Small intestine (tissue), 7 donors: ENCODE results near the gene ARPC1A. TPM values are rescaled to one million over a fixed set of nuclear protein-coding genes. Genes with fewer than 3 reads are reported as not detected.
"Not testable (repeated sequence)": the region's sequence is repeated elsewhere in the genome, so short reads cannot be mapped to it uniquely, and the experiment has no call there.

Experiments
- DNase-seq, 2 donors: peaks; one replicate each; pipeline versions ENCODE4 v3.0.0 to v3.0.0-alpha.2; 2013
- FAIRE-seq: peaks from 2 replicates; lab custom pipeline; 2012; peaks lifted over from hg19 to GRCh38; lab: Jason Lieb, UNC
- H3K27ac ChIP-seq, 3 donors: one replicate each; pipeline ENCODE4 v1.5.1; 2013; ENCODE audit warnings: low read length in 2 of 3, mild to moderate bottlenecking in 2 of 3, control low read depth in 1 of 3, inconsistent platforms in 1 of 3, low read depth in 1 of 3, moderate library complexity in 1 of 3
- H3K27me3 ChIP-seq, 3 donors: one replicate each; pipeline ENCODE4 v1.6.1; 2013; ENCODE audit warnings: low read length in 3 of 3, inconsistent platforms in 1 of 3; ENCODE audit not compliant: control insufficient read depth in 3 of 3, insufficient read depth in 3 of 3
- H3K36me3 ChIP-seq, 3 donors: one replicate each; pipeline ENCODE4 v1.6.1; 2013; ENCODE audit warnings: low read length in 3 of 3, inconsistent platforms in 1 of 3, low read depth in 1 of 3, mild to moderate bottlenecking in 1 of 3, moderate library complexity in 1 of 3; ENCODE audit not compliant: control insufficient read depth in 3 of 3, insufficient read depth in 2 of 3
- H3K4me1 ChIP-seq, 3 donors: one replicate each; pipeline ENCODE4 v1.6.1; 2013; ENCODE audit warnings: low read length in 2 of 3, inconsistent platforms in 1 of 3, low read depth in 1 of 3, mild to moderate bottlenecking in 1 of 3, moderate library complexity in 1 of 3; ENCODE audit not compliant: control insufficient read depth in 3 of 3, insufficient read depth in 2 of 3
- H3K4me3 ChIP-seq, 3 donors: one replicate each; pipeline ENCODE4 v1.5.1; 2013; ENCODE audit warnings: low read length in 3 of 3, control low read depth in 1 of 3, inconsistent platforms in 1 of 3, low read depth in 1 of 3, mild to moderate bottlenecking in 1 of 3, moderate library complexity in 1 of 3
- H3K9me3 ChIP-seq, 2 donors: one replicate each; pipeline ENCODE4 v1.6.1; 2013; ENCODE audit warnings: low read depth in 1 of 2, low read length in 1 of 2; ENCODE audit not compliant: control insufficient read depth in 2 of 2, insufficient read depth in 1 of 2
- WGBS, 3 donors: extraction: QIAGEN DNeasy Blood & Tissue Kit; methylation state at CpG; one replicate each; pipeline ENCODE4 v1.1.7; 2013; 5-methylcytosine and 5-hydroxymethylcytosine counted together
- polyA plus RNA-seq, 4 donors: library from polyadenylated mRNA; stranded (reverse) in 3 of 4; unstranded in 1 of 4; fragments of 200-250 nt in 3 of 4; fragments of 120-200 nt in 1 of 4; gene quantifications; one replicate each; pipeline versions ENCODE4 v1.2.1 to v1.2.3, GENCODE V29; 2013
- donor health status: healthy with polysubstance abuse.
- donor health status: control.
- donor health status: control.
- donor health status: Bipolar disorder and iron deficiency.
- donor health status: healthy.

The ARPC1A gene
- polyA plus RNA-seq, 4 donors, result 194 to 407 (median 263) TPM

DNA sequence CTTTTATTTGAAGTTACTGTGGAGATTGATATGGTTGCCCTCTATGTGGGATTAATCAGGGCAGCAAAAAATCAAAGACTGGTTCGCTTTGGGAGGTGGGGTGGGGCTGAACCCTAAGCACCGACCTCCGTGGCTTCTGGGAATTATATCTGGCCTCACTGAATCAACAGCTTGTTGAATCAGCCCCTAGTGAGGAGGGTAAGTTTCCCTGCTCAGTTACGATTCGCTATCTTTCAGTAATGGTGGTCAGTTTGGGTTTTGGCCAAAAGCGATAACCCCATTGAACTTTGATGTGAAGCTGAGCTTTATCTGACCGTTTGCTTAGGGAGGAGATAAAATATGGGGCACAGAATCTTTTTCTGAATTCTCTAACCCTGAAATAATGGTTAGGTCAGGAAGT, 16.6 kb upstream of the ARPC1A start:
- DNase-seq, result no peak
- WGBS, 3 donors, result 79 to 83% (median 82%) methylated on average over 7 of the region's 7 CpGs
- no peak for FAIRE-seq

DNA sequence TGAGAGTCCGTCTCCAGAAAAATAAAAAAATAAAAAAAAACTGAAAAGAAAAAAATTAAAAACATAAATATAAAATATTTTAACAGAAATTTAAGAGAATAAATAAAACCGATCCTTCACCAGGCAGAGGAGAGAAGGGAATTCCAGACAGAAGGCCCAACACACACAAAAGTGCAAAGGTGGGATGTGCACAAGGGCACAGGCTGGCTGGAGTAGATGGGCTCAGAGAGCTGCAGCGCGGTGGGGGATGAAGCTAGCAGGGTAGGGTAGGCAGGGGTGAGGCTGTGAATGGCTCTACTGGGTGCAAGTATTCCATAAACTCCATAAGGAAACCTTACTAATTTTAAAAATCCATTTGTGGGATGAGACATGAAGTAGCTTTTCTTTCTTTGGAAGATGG, 15.7 kb upstream of the ARPC1A start:
- Histone ChIP-seq H3K4me3 (no peak overlapping the region), H3K27me3 (no peaks in the 10 kb centered on the region), H3K27ac (no peak overlapping the region), H3K4me1 (peaks cover 0 to 4% (median 0%) of the 10 kb centered on the region in 3 donors), H3K9me3 (peaks cover 0 to 14% of the 10 kb centered on the region in 2 donors), H3K36me3 (no peaks in the 10 kb centered on the region)
- FAIRE-seq (no peak), DNase-seq (no peak)
- WGBS, 3 donors, result 97 to 99% (median 97%) methylated on average over 4 of the region's 4 CpGs

More for the DNA sequence above, 16.6 kb upstream of the ARPC1A start:
- no peaks in the 10 kb centered on the region for H3K27me3 ChIP-seq
- H3K9me3 ChIP-seq, result peaks cover 0 to 14% of the 10 kb centered on the region in 2 donors
- no peak overlapping the region for H3K27ac ChIP-seq
- H3K4me3 ChIP-seq, result no peak overlapping the region
- H3K4me1 ChIP-seq, result peaks cover 0 to 4% (median 0%) of the 10 kb centered on the region in 3 donors
- H3K36me3 ChIP-seq, result no peaks in the 10 kb centered on the region

DNA sequence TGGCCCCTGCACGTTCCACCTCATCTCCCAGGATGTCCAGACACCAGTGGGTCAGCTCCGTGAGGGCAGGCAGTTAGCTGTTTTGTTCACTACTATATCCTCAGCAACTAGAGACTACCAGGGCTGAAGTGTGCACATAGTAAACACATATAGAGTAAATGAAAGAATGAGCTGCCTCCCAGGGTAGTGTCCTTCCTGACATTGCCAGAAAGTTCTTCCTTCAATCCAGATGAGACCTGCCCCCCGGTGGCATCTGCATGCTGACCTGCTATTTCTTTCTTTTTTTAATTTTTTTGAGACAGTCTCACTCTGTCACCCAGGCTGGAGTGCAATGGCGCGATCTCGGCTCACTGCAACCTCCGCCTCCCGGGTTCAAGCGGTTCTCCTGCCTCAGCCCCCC, 14.0 kb upstream of the ARPC1A start:
- no peak for DNase-seq

DNA sequence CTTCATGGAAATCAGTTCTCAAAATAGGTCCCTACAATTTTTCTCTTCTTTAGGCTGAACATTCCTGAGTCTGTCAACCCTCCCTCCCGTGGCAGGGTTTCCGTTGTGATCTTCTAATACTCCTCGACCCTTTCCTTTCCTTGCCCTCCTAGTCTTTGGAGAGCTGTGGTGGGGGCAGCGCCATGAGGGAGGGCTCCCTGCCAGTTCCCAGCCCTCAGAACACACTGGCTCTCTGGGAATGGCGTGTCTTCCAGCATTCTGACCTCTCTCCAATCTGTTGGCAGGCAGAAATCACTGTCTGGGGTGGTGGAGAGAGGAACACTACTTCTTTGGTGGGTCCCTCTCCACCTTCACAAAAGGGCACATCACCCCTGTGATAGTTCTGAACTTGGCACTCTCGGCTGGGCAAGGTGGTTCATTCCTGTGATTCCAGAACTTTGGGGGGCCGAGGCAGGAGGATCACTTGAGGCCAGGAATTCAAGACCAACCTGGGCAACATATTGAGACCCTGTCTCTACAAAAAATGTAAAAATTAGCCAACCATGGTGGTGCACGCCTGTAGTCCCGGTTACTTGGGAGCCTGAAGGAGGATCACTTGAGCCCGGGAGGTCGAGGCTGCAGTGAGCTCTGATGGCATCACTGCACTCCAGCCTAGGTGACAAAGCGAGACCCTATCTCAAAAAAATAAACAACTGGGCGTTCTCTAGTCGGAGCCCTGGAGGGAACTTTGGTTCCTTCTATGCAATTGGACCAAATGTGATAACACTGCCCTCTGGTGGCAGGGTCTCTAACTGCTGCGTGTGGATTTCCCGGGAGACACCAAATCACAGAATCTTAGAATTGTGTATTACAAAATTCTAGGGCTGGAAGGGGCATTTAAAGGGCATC, 13.1 kb upstream of the ARPC1A start:
- DNase-seq, result peak; percentile 80
- 34 to 42% (median 39%) methylated on average over 16 of the region's 16 CpGs for WGBS, 3 donors
- Histone ChIP-seq H3K27ac (no peak overlapping the region), H3K27me3 (no peaks in the 10 kb centered on the region), H3K9me3 (peaks cover 0 to 14% of the 10 kb centered on the region in 2 donors), H3K4me3 (no peak overlapping the region), H3K36me3 (no peaks in the 10 kb centered on the region), H3K4me1 (peaks cover 0 to 7% (median 0%) of the 10 kb centered on the region in 3 donors)
- no peak for FAIRE-seq

More for the DNA sequence above, 14.0 kb upstream of the ARPC1A start:
- Histone ChIP-seq H3K4me3 (no peak overlapping the region), H3K9me3 (peaks cover 0 to 14% of the 10 kb centered on the region in 2 donors), H3K36me3 (no peaks in the 10 kb centered on the region), H3K4me1 (peaks cover 0 to 4% (median 0%) of the 10 kb centered on the region in 3 donors), H3K27me3 (no peaks in the 10 kb centered on the region), H3K27ac (no peak overlapping the region)
- WGBS, 3 donors, result 84 to 89% (median 88%) methylated on average over 9 of the region's 9 CpGs
- FAIRE-seq, result no peak

DNA sequence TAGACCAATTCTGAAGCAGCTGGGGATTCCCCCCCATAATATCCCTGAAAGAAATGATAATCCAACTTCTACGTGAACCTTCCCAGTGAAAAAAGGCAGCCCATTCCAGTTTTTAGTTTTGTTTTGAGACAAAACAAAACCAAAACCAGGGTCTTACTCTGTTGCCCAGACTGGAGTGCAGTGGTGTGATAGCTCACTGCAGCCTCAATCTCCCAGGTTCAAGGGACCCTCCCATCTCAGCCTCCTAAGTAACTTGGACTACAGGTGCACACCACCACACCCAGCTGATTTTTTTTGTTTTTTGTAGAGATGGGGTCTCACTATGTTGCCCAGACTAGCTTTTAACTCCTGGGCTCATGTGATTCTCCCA, 12.5 kb upstream of the ARPC1A start:
- no peak overlapping the region for H3K27ac ChIP-seq
- H3K36me3 ChIP-seq, result no peaks in the 10 kb centered on the region
- peaks cover 0 to 8% (median 0%) of the 10 kb centered on the region in 3 donors for H3K4me1 ChIP-seq
- 17 to 38% (median 22%) methylated on average over 1 of the region's 1 CpG for WGBS, 3 donors
- H3K9me3 ChIP-seq, result peaks cover 0 to 14% of the 10 kb centered on the region in 2 donors
- DNase-seq, result no peak
- H3K4me3 ChIP-seq, result no peak overlapping the region
- no peak for FAIRE-seq
- no peaks in the 10 kb centered on the region for H3K27me3 ChIP-seq

DNA sequence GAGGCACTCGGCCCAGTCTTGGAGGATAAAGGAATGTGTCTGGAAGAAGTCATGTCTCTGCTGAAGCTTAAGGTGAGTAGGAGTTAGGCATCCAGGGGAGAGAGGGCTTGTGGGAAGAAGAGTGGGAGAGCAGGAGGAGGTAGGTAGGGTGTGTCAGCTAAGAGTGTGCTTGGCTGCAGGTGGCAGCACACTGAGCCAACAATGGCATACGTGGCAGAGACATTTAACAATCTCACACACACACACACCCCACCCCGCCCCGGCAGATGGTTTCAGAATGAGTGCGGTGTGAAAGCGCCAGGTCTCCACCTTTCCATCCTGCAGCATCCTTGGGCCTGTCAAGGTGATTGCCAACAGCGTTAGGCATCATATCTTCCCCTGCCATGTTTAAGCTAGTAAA, 11.2 kb upstream of the ARPC1A start:
- Histone ChIP-seq H3K4me3 (no peak overlapping the region), H3K27ac (no peak overlapping the region), H3K27me3 (no peaks in the 10 kb centered on the region), H3K4me1 (peaks cover 0 to 8% (median 0%) of the 10 kb centered on the region in 3 donors), H3K9me3 (peaks cover 0 to 11% of the 10 kb centered on the region in 2 donors), H3K36me3 (no peaks in the 10 kb centered on the region)
- DNase-seq (peak; percentile 45 to 71), FAIRE-seq (no peak)
- WGBS, 3 donors, result 13 to 57% (median 19%) methylated on average over 7 of the region's 7 CpGs

DNA sequence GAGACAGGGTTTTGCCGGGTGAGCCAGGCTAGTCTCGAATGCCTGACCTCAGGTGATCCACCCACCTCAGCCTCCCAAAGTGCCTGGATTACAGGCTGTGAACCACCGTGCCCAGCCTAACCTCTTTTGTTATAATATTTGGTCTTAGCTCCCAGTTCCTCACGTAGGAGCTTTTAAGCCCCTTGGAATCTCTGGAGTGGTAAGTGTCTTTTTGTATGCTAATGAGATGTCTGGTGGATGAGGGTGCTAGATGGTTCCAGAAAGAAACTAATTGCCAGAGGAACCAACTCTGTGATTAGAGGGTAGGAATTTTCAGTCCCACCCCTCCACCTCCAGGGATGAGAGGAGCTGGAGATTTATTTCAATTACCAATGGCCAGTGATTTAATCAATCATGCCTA, 5.3 kb upstream of the ARPC1A start:
- peaks cover 0 to 20% (median 0%) of the 10 kb centered on the region in 3 donors for H3K4me1 ChIP-seq
- H3K36me3 ChIP-seq, result no peaks in the 10 kb centered on the region
- DNase-seq (no peak), FAIRE-seq (no peak)
- WGBS, 3 donors, result 74 to 78% (median 74%) methylated on average over 4 of the region's 4 CpGs
- H3K27me3 ChIP-seq, result no peaks in the 10 kb centered on the region
- peak overlapping the region in 1 of 3 donors; percentile 17 for H3K27ac ChIP-seq
- no peaks in the 10 kb centered on the region for H3K9me3 ChIP-seq
- H3K4me3 ChIP-seq, result no peak overlapping the region

DNA sequence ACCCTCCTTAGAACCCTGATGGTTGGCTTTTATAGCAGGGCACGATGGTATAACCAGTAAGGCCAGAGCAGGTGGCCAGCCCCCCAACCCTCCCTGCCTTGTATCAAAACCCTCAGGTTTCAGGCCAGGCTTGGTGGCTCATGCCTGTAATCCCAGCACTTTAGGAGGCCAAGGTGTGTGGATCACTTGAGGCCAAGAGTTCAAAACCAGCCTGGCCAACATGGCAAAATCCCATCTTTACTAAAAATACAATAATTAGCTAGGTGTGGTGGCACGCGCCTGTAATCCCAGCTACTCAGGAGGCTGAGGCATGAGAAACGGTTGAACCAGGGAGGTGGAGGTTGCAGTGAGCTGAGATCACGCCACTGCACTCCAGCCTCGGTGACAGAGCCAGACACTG, 3.0 kb upstream of the ARPC1A start:
- H3K36me3 ChIP-seq, H3K4me3 ChIP-seq, FAIRE-seq, DNase-seq, H3K9me3 ChIP-seq, H3K27me3 ChIP-seq, H3K27ac ChIP-seq: not testable (repeated sequence)
- 87 to 93% (median 89%) methylated on average over 6 of the region's 6 CpGs for WGBS, 3 donors
- H3K4me1 ChIP-seq, result peaks cover 4 to 23% (median 8%) of the 10 kb centered on the region in 3 donors
